Upper lobe of left lung (tissue), 6 donors: ENCODE measurements around the gene SHISA7. TPM values are rescaled to one million over a fixed set of nuclear protein-coding genes. Genes with fewer than 3 reads are reported as not detected.

Experiments used
- ATAC-seq, 2 donors: fragments of 200-7000 bp; cut with Tn5 transposase; one replicate each; pipeline ENCODE4 v1.9.1; 2022; ENCODE audit warnings: mild to moderate bottlenecking in 2 of 2, moderate library complexity in 2 of 2; ENCODE audit not compliant: low FRiP score in 2 of 2
- DNase-seq, 2 donors: peaks; one replicate each; pipeline ENCODE4 v3.0.0-alpha.2; 2019 to 2020
- H3K27ac ChIP-seq, 4 donors: fragments of 200-600 bp; sonication (generic); one replicate each; pipeline ENCODE4 v1.5.1; 2016 to 2019
- H3K27me3 ChIP-seq, 4 donors: fragments of 200-600 bp; sonication (generic); one replicate each; pipeline ENCODE4 v1.5.1; 2017 to 2019
- H3K36me3 ChIP-seq, 4 donors: fragments of 200-600 bp; sonication (generic); one replicate each; pipeline ENCODE4 v1.5.1; 2016 to 2019
- H3K4me1 ChIP-seq, 4 donors: fragments of 200-600 bp; sonication (generic); one replicate each; pipeline ENCODE4 v1.5.1; 2018 to 2019
- H3K4me3 ChIP-seq, 4 donors: fragments of 200-600 bp; sonication (generic); one replicate each; pipeline ENCODE4 v1.5.1; 2017 to 2019; ENCODE audit warnings: mild to moderate bottlenecking in 2 of 4, moderate library complexity in 1 of 4
- H3K9me3 ChIP-seq, 4 donors: fragments of 200-600 bp; sonication (generic); one replicate each; pipeline ENCODE4 v1.5.1; 2018 to 2019
- CTCF ChIP-seq, 6 experiments: fragments of 450-650 bp in 4 of 6; fragments of 200-600 bp in 2 of 6; sonication (generic) in 2 of 6; IDR thresholded peaks; one replicate each; pipeline ENCODE4 v1.5.1; 2016 to 2019; ENCODE audit warnings: antibody characterized with exemption in 6 of 6
- EP300 ChIP-seq, 4 donors: sonication (generic); formaldehyde crosslinking; IDR thresholded peaks; one replicate each; pipeline ENCODE4 v1.5.1; 2017; ENCODE audit warnings: antibody characterized with exemption in 4 of 4, control low read depth in 2 of 4
- POLR2A ChIP-seq, 4 donors: fragments of 450-650 bp; IDR thresholded peaks; one replicate each; pipeline ENCODE4 v1.5.1; 2016 to 2017; ENCODE audit warnings: antibody characterized with exemption in 4 of 4, mild to moderate bottlenecking in 2 of 4
- POLR2AphosphoS5 ChIP-seq, 2 donors: sonication (generic); formaldehyde crosslinking; IDR thresholded peaks; one replicate each; pipeline ENCODE4 v1.5.1; 2017; ENCODE audit warnings: antibody characterized with exemption in 2 of 2
- WGBS, 2 donors: methylation state at CpG; one replicate each; pipeline ENCODE4 v1.1.5; 2017 to 2018; 5-methylcytosine and 5-hydroxymethylcytosine counted together
- total RNA-seq, 6 donors: library from RNA; depleted of rRNA in 4 of 6; stranded (reverse); fragments of >200 nt in 4 of 6; gene quantifications; one replicate each; pipeline versions ENCODE4 v1.1.0 to v1.2.1, GENCODE V29; 2016 to 2021
- donor health status: DM: no; HTN: no; CAD: no; lungs with moderate emphysema.
- donor health status: DM: no; HTN: yes; CAD: no; lungs with severe emphysema.

The SHISA7 gene
- total RNA-seq, 6 donors from 2014 or later: not detected

DNA sequence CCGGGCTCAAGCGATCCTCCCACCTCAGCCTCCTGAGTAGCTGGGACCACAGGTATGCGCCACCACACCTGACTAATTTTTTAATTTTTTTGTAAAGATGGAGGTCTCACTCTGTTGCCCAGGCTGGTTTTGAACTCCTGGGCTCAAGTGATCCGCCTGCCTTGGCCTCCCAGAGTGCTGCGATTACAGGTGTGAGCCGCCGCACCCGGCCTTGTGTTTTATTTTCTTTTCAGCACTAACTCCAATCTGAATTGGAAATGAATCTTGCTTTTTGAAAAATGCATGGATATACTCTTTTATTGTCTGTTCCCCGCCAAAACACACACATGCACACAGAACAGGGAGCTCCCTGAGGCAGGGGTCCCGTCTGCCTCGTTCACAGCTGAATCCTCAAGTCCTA, 19.6 kb upstream of the SHISA7 start:
- H3K36me3 ChIP-seq: no peaks in the 10 kb centered on the region
- H3K9me3 ChIP-seq: no peaks in the 10 kb centered on the region
- H3K27ac ChIP-seq: no peak overlapping the region
- WGBS, 2 donors: 81 to 90% methylated on average over 11 of the region's 11 CpGs
- ATAC-seq (no peak), DNase-seq (no peak)
- H3K27me3 ChIP-seq: no peaks in the 10 kb centered on the region
- H3K4me3 ChIP-seq: no peak overlapping the region
- H3K4me1 ChIP-seq: peaks cover 26 to 30% (median 28%) of the 10 kb centered on the region in 4 donors
- TF ChIP-seq POLR2AphosphoS5 (IDR thresholded peaks at IDR 0.05): no peak
- TF ChIP-seq POLR2A (IDR thresholded peaks at IDR 0.05): no peak
- TF ChIP-seq EP300 (IDR thresholded peaks at IDR 0.05): no peak
- TF ChIP-seq CTCF (IDR thresholded peaks at IDR 0.05): no peak

GRCh38 chr19:55461974-55462626, 19.0 kb upstream of the SHISA7 start:
- WGBS, 2 donors: 12 to 13% methylated on average over 21 to 25 of the region's 27 CpGs
- no peak for ATAC-seq

DNA sequence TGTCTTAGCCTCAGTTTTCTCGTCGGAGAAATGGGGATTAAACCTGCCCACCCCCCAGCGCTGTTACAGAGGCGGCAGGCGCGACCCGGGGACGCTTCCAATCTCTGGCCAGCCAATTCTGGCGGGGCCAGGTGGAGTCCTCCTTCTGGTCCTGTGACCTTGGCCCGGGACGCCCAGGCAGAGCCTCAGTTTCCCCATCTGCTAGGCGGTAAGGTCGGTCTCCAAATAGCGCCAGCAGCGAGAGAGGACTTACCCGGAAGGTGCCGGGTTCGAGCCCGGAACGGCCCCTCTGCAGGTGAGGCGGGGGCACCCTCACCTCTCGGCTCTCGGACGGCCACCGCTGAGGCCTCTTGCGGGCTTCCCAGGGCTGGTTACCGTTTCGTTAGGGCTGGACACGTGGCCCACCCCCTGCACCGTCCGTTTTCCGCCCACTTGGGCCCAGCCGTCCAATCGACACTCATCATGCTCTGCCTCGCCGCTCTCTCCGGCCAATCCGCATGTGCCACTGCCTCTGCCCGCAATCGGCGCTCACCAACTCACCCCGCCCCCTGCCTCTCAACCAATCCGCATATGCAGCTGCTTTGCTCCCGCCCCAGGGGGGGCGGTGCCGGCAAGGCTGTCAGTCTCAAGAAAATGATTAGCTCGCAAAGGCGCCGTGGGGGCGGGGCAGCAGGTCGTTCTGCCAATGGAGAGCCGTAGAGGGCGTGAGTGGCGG, 18.3 kb upstream of the SHISA7 start, which contains the start of gene ISOC2:
TSS of gene ISOC2 (minus strand) at position 384 of the 715 bp plus-strand sequence. CDS start 5,156 bp downstream, outside the sequence.
- Histone ChIP-seq H3K4me1 (peaks cover 22 to 27% (median 24%) of the 10 kb centered on the region in 4 donors), H3K36me3 (peaks cover 0 to under 1% (median 0%) of the 10 kb centered on the region in 4 donors), H3K4me3 (peak within 1 kb of the TSS; percentile 78 to 100 (median 84)), H3K9me3 (no peaks in the 10 kb centered on the region), H3K27ac (peak within 1 kb of the TSS; percentile 82 to 91 (median 88)), H3K27me3 (no peaks in the 10 kb centered on the region)
- ATAC-seq: peak; percentile 96 to 99
- peak; percentile 100 for DNase-seq
- WGBS, 2 donors: 0 to 1% methylated on average over 6 to 41 of the region's 54 CpGs
- TF ChIP-seq POLR2AphosphoS5 (IDR thresholded peaks at IDR 0.05) (peak; percentile 36 to 74), CTCF (IDR thresholded peaks at IDR 0.05) (peak in 2 of 6 experiments; percentile 13 to 20), EP300 (IDR thresholded peaks at IDR 0.05) (no peak), POLR2A (IDR thresholded peaks at IDR 0.05) (peak in 3 of 4 donors; percentile 42 to 53 (median 50))

More at GRCh38 chr19:55461974-55462626, 19.0 kb upstream of the SHISA7 start:
- Histone ChIP-seq H3K36me3 (no peaks in the 10 kb centered on the region), H3K27ac (peak overlapping the region; percentile 58 to 91 (median 88)), H3K9me3 (no peaks in the 10 kb centered on the region), H3K4me3 (peak overlapping the region; percentile 70 to 87 (median 79)), H3K27me3 (no peaks in the 10 kb centered on the region), H3K4me1 (peaks cover 22 to 27% (median 24%) of the 10 kb centered on the region in 4 donors)
- DNase-seq: no peak
- TF ChIP-seq POLR2A (IDR thresholded peaks at IDR 0.05) (peak in 1 of 4 donors; percentile 71), EP300 (IDR thresholded peaks at IDR 0.05) (no peak), CTCF (IDR thresholded peaks at IDR 0.05) (no peak), POLR2AphosphoS5 (IDR thresholded peaks at IDR 0.05) (peak; percentile 2 to 68)

- ATAC-seq (peak; percentile 61 to 85), DNase-seq (peak; percentile 80 to 93)
- Histone ChIP-seq H3K9me3 (no peaks in the 10 kb centered on the region), H3K27me3 (no peaks in the 10 kb centered on the region), H3K27ac (peak overlapping the region; percentile 82 to 91 (median 88)), H3K36me3 (peaks cover 0 to 7% (median 0%) of the 10 kb centered on the region in 4 donors), H3K4me3 (peak overlapping the region; percentile 78 to 100 (median 84)), H3K4me1 (peaks cover 22 to 27% (median 24%) of the 10 kb centered on the region in 4 donors)
- TF ChIP-seq CTCF (IDR thresholded peaks at IDR 0.05) (no peak), POLR2AphosphoS5 (IDR thresholded peaks at IDR 0.05) (peak in 1 of 2 donors; percentile 4)
- WGBS, 2 donors: 15 to 25% methylated on average over 22 to 24 of the region's 24 CpGs
Observed at GRCh38 chr19:55460670-55461258, 17.7 kb upstream of the SHISA7 start.
